Activated gamma-delta T cell (primary cell): ENCODE data around the gene LSP1.

Experiments
- DNase-seq: peaks from one replicate; lab custom pipeline; 2025; lab: John Stamatoyannopoulos, UW

Gene LSP1

DNA sequence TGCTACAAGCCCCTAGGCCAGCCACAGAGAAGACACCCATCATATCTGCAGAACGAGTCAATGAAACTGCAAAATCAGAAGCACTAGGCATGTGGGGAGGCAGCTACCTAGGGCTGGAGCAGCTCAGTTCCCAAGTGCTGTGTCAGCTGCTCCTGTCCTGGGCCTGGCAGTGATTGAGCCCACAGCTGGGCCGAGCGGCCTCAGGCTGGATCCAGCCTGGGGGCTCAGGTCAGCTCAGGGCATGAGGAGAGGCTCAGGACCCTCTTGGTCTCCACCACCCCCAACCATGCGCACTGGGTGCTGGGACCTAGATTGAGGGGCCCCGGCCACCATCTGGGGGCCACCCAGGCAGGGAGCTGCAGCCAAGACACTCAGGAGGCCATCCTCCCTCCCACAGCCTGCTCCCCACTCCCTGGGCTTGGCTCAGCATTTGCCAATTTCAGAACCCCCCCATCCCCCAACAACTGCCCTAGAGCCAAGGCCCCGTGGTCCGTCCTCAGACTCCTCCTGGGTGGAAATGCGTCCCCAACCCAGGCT, 64.2 kb downstream of the LSP1 start:
- no peak for DNase-seq

DNA sequence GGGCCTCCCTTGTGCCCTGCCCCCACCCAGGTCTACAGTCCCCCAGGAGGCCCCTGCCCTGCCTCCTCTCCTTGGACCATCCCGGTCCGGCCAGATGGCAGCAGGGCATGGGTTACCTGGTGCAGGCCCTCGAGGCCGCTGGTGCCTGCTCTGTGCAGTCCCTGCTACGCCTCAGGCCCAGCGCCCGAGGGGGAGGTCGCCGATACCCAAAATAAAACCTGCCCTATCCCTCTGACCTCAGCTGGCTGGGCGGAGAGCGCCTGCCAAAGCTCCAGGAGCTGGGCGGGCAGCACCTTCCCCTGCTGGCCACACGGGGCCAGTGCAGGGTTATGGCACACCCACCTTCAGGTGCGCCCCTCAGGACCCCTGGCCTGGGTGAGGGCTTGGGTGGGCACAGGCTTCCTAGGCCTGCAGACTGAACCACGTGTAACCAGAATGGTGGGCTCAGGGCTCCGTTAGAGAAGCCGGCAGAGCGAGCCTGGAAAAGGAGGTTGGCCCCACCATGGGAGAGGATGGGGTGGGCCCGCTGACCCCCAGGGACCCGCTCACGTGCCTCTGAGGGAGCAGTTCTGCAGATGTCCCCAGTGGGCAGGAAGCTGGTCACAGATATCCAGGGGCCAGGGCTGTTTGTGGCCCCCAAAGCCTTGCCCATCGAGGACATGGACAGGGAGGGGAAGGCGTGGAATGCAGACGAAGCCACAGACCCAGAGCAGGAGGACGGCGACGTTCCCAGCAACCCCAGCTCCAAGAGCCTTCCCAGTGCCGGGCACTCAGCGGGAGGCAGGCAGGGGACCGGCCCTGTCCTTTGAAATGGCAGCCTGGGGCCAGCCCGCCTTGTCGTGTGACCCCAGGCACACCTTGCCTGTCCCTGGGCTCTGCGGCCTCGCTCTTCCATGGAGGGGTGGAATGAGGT, 64.9 kb downstream of the LSP1 start:
- DNase-seq: no peak

GRCh38 chr11:1918436-1919315, 65.8 kb downstream of the LSP1 start:
- no peak for DNase-seq

DNA sequence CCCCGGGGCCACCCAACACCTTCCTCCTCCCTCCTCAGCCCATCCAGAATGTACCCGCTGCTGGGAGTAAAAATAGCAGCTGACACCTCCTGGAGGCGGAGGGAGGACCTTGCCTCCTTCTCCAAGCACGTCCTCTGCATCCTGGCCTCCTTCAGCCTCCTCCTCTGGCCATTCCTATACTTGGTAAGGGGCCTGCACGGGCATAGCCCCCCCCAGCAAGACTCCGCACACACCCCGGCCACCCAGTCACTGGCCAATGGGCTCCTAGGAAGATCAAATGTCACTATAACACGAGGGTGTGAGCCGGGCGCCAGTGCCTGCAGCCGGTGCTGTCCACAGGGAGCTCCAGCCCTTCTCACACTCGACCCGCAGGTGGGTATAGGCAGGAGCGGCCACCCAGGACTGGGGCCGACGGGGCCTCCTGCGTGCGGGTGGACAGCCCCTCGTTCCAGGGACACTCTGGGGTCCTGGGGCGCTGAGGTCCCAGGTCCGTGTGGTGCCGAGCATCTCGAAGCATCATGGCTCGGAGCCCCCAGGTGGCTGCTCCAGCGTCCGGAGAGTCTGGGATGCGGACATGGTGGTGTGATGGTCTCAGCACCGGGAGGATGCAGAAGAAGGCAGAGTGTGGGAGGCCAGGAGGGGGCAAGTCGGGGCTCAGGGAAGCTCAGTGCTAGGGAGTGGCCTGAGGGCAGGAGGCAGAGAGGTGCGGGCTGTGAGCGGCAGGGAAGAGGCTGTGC, 66.7 kb downstream of the LSP1 start, which contains the start of gene TNNT3:
TSS of gene TNNT3 (plus strand) at position 313 of the 737 bp plus-strand sequence. CDS start 3,172 bp downstream, outside the sequence.
- DNase-seq: no peak

DNA sequence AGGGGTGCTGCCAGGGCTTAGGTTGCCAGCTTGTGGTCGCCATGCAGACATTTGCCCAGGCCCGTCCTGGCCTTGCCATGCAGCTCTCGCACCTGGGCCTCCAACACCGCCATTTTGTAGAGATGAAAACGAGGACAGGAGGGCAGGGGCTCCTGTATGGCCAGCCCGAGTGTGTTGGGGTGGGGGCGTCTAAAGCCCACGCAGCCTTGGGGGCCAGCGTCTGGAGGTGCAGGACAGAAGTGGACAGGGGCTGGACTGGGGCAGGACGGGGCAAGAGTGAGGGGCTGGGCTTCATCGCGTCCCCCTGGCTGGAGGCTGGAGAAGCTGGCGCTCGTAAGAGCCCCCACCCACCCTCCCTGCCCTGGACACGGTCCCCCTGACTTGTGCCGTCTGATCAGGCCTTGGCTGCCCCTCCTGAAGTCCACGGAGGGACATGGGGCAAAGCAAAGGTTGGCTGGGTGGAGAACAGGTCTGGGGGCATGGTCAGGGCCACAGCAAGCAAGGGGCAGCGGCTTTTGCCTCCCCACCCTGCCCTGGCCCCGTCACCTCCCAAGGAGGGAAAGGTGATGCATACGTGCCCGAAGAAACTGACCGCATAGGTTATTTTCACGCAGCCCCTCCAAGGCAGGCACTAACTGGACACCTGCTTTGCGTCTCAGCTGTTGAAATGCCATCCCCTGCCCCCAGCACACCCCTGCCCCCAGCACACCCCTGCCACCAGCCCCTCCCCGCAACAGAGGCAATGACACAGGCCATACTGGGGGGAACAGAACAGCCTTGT, 67.4 kb downstream of the LSP1 start:
- no peak for DNase-seq

GRCh38 chr11:1920909-1921573, 68.2 kb downstream of the LSP1 start:
- DNase-seq: no peak

DNA sequence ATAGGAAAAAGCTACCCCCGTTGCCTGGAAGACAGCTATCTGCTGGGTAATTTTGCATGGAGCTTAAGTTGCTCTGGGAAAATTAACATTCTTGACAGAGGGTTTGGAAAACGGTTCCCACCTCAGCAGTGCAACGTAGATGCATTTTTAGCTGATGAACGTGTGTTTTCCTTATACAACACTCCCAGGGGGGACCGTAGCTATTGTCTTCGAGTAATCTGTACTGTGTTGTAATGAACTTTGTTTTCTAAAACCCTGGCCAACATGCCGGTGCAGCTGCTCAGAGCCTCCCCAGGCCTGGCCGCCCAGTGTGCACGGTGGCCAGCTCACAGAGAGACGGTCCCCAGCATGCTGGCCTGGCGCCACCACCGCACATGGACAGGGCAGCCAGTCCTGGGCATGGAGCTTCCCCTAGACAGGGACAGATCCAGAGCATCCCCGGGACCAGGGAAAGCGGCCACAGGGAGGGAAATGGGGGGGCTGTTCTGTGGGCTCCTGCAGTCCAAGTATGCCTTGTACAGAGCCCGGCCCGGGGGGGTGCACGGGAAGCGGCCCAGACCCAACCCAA, 68.8 kb downstream of the LSP1 start:
- no peak for DNase-seq

DNA sequence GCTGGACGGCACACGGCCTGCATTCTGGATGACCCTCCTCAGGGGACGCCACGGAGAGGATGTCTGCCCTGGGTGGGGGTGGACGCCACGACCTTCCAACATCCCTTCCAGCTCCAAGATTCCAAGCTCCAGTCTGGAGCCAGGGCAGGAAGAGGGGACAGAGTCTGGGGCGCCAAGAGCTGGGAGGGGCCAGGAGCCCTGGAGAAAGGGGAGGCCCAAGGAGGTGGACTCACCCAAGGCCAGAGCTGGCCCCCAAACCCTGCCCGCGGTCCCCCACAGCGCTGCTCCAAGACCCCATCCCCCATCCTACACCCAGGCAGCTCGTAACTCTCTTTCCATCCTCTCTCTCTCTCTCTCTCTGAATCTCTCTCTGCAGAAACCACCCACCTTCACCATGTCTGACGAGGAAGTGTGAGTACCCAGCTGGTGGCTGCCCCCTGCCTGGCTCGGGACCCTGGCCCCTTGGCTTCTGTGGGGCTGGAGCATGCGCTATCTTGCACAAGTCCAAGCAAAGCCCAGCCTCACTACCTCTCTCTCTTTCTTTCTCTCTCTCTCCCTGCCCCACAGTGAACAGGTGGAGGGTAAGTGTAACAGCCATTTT, 69.7 kb downstream of the LSP1 start:
- no peak for DNase-seq

- DNase-seq: no peak
Observed at GRCh38 chr11:1923201-1923956, 70.5 kb downstream of the LSP1 start.

GRCh38 chr11:1924181-1924580, 71.3 kb downstream of the LSP1 start:
- DNase-seq: no peak

GRCh38 chr11:1924646-1925372, 71.9 kb downstream of the LSP1 start:
- DNase-seq: no peak

DNA sequence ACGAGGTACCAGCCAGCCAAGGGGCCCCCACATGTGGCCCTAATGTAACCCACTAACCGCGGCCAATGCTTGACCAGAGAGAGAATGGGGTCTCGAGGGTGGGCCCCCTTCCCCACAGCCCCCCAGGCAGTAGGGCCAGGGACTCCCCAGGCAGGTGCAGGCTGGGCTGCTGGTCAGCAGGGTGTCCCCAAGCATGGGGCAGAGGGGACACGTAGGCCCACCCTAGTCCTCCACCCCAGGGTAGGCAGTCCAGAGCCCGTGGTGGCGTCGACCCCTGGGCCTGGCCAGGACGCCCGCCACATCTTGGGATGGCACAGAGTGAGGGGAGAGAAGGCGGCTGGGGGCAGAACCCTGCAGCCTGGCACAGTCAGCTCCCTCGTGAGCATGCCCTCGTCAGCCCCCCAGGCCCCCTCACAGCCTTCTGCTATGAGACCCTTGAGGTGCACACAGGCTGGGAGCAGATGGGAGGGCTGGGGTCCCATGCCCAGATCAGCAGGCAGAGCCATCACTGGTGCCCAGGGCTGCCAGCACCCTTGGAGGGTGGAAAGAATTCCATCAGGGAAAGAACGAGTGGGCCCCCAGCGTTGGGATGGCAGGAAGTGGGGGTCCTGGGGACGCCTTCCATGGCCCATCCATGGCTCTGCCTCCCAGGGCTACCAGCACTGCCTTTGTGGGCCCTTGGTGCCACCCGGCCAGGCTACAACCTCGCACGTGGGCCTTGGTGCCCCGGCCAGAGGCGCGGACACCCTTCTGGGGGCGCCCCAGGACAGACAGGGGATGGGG, 72.7 kb downstream of the LSP1 start:
- no peak for DNase-seq

DNA sequence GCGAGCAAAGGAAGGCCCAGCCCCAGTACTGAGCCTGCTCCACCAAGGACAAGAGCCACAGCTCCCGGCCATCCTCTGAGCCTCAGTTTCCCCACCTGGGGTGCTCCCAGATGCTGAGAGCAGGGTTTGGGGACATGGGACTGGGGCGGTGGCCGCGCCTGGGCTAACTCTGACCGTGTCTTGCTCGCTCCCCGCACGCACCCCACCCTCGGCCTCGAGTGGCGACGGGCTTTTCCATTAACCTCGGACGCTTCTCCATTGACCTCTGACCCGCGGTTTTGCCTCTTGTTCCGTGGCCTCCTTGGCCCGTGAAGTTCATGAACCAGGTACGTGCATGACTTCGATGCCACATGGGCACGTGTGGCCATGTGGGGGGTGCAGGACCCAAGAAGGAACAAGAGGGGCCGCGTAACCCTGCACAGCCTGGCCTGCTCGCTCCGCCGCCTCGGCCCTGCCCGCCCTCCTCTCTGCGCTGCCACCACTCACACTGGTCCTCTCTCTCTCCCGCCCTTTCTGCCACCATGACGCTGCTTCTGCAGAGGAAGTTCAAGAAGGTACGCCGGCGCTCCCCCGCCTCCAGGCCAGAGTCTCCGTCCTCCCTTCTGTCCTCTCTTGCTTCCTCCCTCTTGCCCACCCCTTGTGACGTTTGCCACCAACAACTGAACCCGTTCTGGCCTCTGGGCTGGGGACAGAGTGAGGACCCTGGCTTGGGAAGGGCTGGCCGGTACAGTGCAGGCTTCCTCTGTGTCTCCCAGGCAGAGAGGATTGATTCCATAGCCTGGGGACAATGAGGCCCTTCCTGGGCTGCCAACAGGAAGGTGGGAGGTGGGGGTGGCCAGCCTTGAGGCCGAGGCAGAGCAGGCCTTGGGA, 73.5 kb downstream of the LSP1 start:
- no peak for DNase-seq

GRCh38 chr11:1927026-1927847, 74.4 kb downstream of the LSP1 start:
- DNase-seq: no peak

GRCh38 chr11:1927848-1928469, 75.1 kb downstream of the LSP1 start:
- DNase-seq: no peak
